Measurements from ENCODE around the gene AP3B1.

Gene AP3B1

GRCh38 chr5:78078858-78079257 is 215.6 kb downstream of the AP3B1 start:
- H3K79me2 ChIP-seq (ENCODE audit: insufficient read depth, low read length) = no peaks in the 10 kb centered on the region
- no peaks in the 10 kb centered on the region for H3F3A ChIP-seq (ENCODE audit: insufficient read depth)
- H3K27me3 ChIP-seq (ENCODE audit: low read length) = no peaks in the 10 kb centered on the region
- H4K20me1 ChIP-seq (ENCODE audit: low read depth, low read length) = peaks cover 3% of the 10 kb centered on the region; the same call in 1 of the 2 replicates
- H3K27ac ChIP-seq (ENCODE audit: low read depth, low read length) = no peak overlapping the region
- TF ChIP-seq EZH2phosphoT487 (conservative IDR thresholded peaks at IDR 0.05; ENCODE audit: low read length) = no peak
- no peak for TF ChIP-seq CTCF (IDR thresholded peaks at IDR 0.05; ENCODE audit: insufficient read depth, low read length, poor library complexity, severe bottlenecking)
- no peak overlapping the region for H3K9ac ChIP-seq (ENCODE audit: low read length)
- no peak overlapping the region for H3K4me3 ChIP-seq (ENCODE audit: insufficient read depth, low read length, poor library complexity, severe bottlenecking)
- no peak overlapping the region for H2AFZ ChIP-seq (ENCODE audit: low read depth, low read length, severe bottlenecking)
- H3K9me2 ChIP-seq (replicated peaks; ENCODE audit: insufficient read depth, low read length) = no peaks in the 10 kb centered on the region
- H3K36me3 ChIP-seq (ENCODE audit: low read length) = peaks cover under 1% of the 10 kb centered on the region; the same call in 1 of the 2 replicates
- H3K4me2 ChIP-seq (ENCODE audit: low read depth, low read length, poor library complexity, severe bottlenecking) = no peak overlapping the region
- H3K9me3 ChIP-seq (ENCODE audit: insufficient read depth, low read length) = no peaks in the 10 kb centered on the region

- H3K27ac ChIP-seq (ENCODE audit: low read depth, low read length) = no peak overlapping the region
- no peak overlapping the region for H3K4me3 ChIP-seq (ENCODE audit: insufficient read depth, low read length, poor library complexity, severe bottlenecking)
- H3K4me2 ChIP-seq (ENCODE audit: low read depth, low read length, poor library complexity, severe bottlenecking) = no peak overlapping the region
- H3K9ac ChIP-seq (ENCODE audit: low read length) = no peak overlapping the region
- H3F3A ChIP-seq (ENCODE audit: insufficient read depth) = no peaks in the 10 kb centered on the region
- TF ChIP-seq CTCF (IDR thresholded peaks at IDR 0.05; ENCODE audit: insufficient read depth, low read length, poor library complexity, severe bottlenecking) = no peak
- no peak for TF ChIP-seq EZH2phosphoT487 (conservative IDR thresholded peaks at IDR 0.05; ENCODE audit: low read length)
- H3K79me2 ChIP-seq (ENCODE audit: insufficient read depth, low read length) = no peaks in the 10 kb centered on the region
- H2AFZ ChIP-seq (ENCODE audit: low read depth, low read length, severe bottlenecking) = no peak overlapping the region
- H3K27me3 ChIP-seq (ENCODE audit: low read length) = no peaks in the 10 kb centered on the region
- no peaks in the 10 kb centered on the region for H3K9me2 ChIP-seq (replicated peaks; ENCODE audit: insufficient read depth, low read length)
- H3K36me3 ChIP-seq (ENCODE audit: low read length) = no peaks in the 10 kb centered on the region
- H4K20me1 ChIP-seq (ENCODE audit: low read depth, low read length) = peaks cover 3% of the 10 kb centered on the region; the same call in 1 of the 2 replicates
- no peaks in the 10 kb centered on the region for H3K9me3 ChIP-seq (ENCODE audit: insufficient read depth, low read length)
Measured at GRCh38 chr5:78077369-78078068, 217.0 kb downstream of the AP3B1 start.

GRCh38 chr5:78076351-78076750 is 218.1 kb downstream of the AP3B1 start:
- Histone ChIP-seq H3K4me3 (ENCODE audit: insufficient read depth, low read length, poor library complexity, severe bottlenecking) (no peak overlapping the region), H3F3A (ENCODE audit: insufficient read depth) (no peaks in the 10 kb centered on the region; the same call in 1 of the 2 replicates), H3K9ac (ENCODE audit: low read length) (no peak overlapping the region), H3K36me3 (ENCODE audit: low read length) (no peaks in the 10 kb centered on the region; the same call in 1 of the 2 replicates), H3K79me2 (ENCODE audit: insufficient read depth, low read length) (no peaks in the 10 kb centered on the region), H3K27ac (ENCODE audit: low read depth, low read length) (no peak overlapping the region), H2AFZ (ENCODE audit: low read depth, low read length, severe bottlenecking) (no peak overlapping the region), H3K4me2 (ENCODE audit: low read depth, low read length, poor library complexity, severe bottlenecking) (no peak overlapping the region), H3K27me3 (ENCODE audit: low read length) (no peaks in the 10 kb centered on the region), H4K20me1 (ENCODE audit: low read depth, low read length) (peaks cover 3% of the 10 kb centered on the region; the same call in 1 of the 2 replicates), H3K9me3 (ENCODE audit: insufficient read depth, low read length) (no peaks in the 10 kb centered on the region), H3K9me2 (replicated peaks; ENCODE audit: insufficient read depth, low read length) (no peaks in the 10 kb centered on the region)
- TF ChIP-seq CTCF (IDR thresholded peaks at IDR 0.05; ENCODE audit: insufficient read depth, low read length, poor library complexity, severe bottlenecking) (no peak), EZH2phosphoT487 (conservative IDR thresholded peaks at IDR 0.05; ENCODE audit: low read length) (no peak)

Measured in SU-DHL-6 (cell line).